B cell (primary cell): ENCODE data around the gene PRKD2.

ENCODE experiments used
- CTCF ChIP-seq: fragments of 200-600 bp; IDR thresholded peaks from one replicate; pipeline ENCODE4 v1.8.0; 2022; ENCODE audit warnings: antibody characterized with exemption, mild to moderate bottlenecking
- EZH2 ChIP-seq: IDR thresholded peaks from 2 replicates; pipeline ENCODE4 v1.6.1; 2012; ENCODE audit warnings: borderline replicate concordance, low read depth, mild to moderate bottlenecking, moderate library complexity, low read length; ENCODE audit not compliant: insufficient read depth, poor library complexity, severe bottlenecking

GRCh38 chr19:46639358-46640182 is 77.3 kb downstream of the PRKD2 start:
- no peak for TF ChIP-seq CTCF
- TF ChIP-seq EZH2 = no peak
